Spleen (tissue), 11 donors: ENCODE measurements around the gene PRKCQ. TPM values are rescaled to one million over a fixed set of nuclear protein-coding genes. Genes with fewer than 3 reads are reported as not detected.

Experiments used
- DNase-seq: peaks from one replicate; pipeline ENCODE4 v3.0.0-alpha.2; 2020
- H3K27ac ChIP-seq, 8 donors: fragments of 200-600 bp; sonication (generic) in 7 of 8; 1 replicate in 4 of 8; 2 replicates in 4 of 8; pipeline versions ENCODE4 v1.5.0 to v1.8.0; 2016 to 2021; ENCODE audit warnings: inconsistent platforms in 4 of 8, mild to moderate bottlenecking in 4 of 8, moderate library complexity in 1 of 8
- H3K27me3 ChIP-seq, 7 donors: fragments of 200-600 bp; sonication (generic) in 6 of 7; replicated peaks in 1 of 7; 1 replicate in 4 of 7; 2 replicates in 3 of 7; pipeline versions ENCODE4 v1.5.0 to v1.8.0; 2016 to 2021; ENCODE audit warnings: inconsistent platforms in 3 of 7, mild to moderate bottlenecking in 1 of 7
- H3K36me3 ChIP-seq, 6 donors: fragments of 200-600 bp; sonication (generic) in 5 of 6; 1 replicate in 4 of 6; 2 replicates in 2 of 6; pipeline versions ENCODE4 v1.5.0 to v1.8.0; 2016 to 2021; ENCODE audit warnings: inconsistent platforms in 2 of 6
- H3K4me1 ChIP-seq, 6 donors: fragments of 200-600 bp; sonication (generic) in 5 of 6; 1 replicate in 3 of 6; 2 replicates in 3 of 6; pipeline versions ENCODE4 v1.5.0 to v1.8.0; 2016 to 2021; ENCODE audit warnings: inconsistent platforms in 3 of 6
- H3K4me3 ChIP-seq, 8 donors: fragments of 200-600 bp; sonication (generic) in 7 of 8; 1 replicate in 4 of 8; 2 replicates in 4 of 8; pipeline versions ENCODE4 v1.5.0 to v1.8.0; 2016 to 2021; ENCODE audit warnings: inconsistent platforms in 4 of 8, mild to moderate bottlenecking in 4 of 8, moderate library complexity in 2 of 8
- H3K9me3 ChIP-seq, 8 donors: fragments of 200-600 bp; sonication (generic) in 7 of 8; 1 replicate in 4 of 8; 2 replicates in 4 of 8; pipeline versions ENCODE4 v1.5.0 to v1.8.0; 2016 to 2021; ENCODE audit warnings: inconsistent platforms in 4 of 8
- POLR2A ChIP-seq, 3 donors: fragments of 450-650 bp; IDR thresholded peaks; one replicate each; pipeline ENCODE4 v1.5.1; 2017; ENCODE audit warnings: antibody characterized with exemption in 3 of 3, mild to moderate bottlenecking in 1 of 3
- POLR2AphosphoS5 ChIP-seq, 3 donors: sonication (generic); formaldehyde crosslinking; IDR thresholded peaks; one replicate each; pipeline ENCODE4 v1.5.1; 2017; ENCODE audit warnings: antibody characterized with exemption in 3 of 3
- WGBS, 5 donors: extraction: QIAGEN DNeasy Blood & Tissue Kit in 3 of 5; methylation state at CpG; one replicate each; pipeline versions ENCODE4 v1.1.5 to v1.1.7; 2013 to 2018; 5-methylcytosine and 5-hydroxymethylcytosine counted together
- intact Hi-C: fragments of 100-400 bp; cut with DNase I; formaldehyde crosslinking; loops from one replicate; pipeline ENCODE4 v1.15.0; 2023; ENCODE audit warnings: low total_unique reads
- polyA plus RNA-seq, 3 donors: library from polyadenylated mRNA; stranded (reverse); fragments of 200-250 nt; gene quantifications; one replicate each; pipeline ENCODE4 v1.2.1, GENCODE V29; 2013
- total RNA-seq, 7 donors: library from RNA; depleted of rRNA in 3 of 7; stranded (reverse); fragments of >200 nt in 3 of 7; fragmentation: NEBNext Ultra II Directional in 4 of 7; extraction: Animal tissue kit (Norgen Biotek cat#: 25700) in 4 of 7; gene quantifications; one replicate each; pipeline versions ENCODE4 v1.1.0 to v1.2.1, GENCODE V29; 2016 to 2021
- TF ChIP-seq, protein P1 (sequence below), 11 experiments: fragments of 200-600 bp in 7 of 11; fragments of 450-650 bp in 4 of 11; sonication (generic) in 4 of 11; IDR thresholded peaks in 8 of 11; conservative IDR thresholded peaks in 3 of 11; 1 replicate in 7 of 11; 2 replicates in 4 of 11; pipeline versions ENCODE4 v1.4.0 to v1.8.0; 2016 to 2021; ENCODE audit warnings: antibody characterized with exemption in 11 of 11, inconsistent platforms in 4 of 11, mild to moderate bottlenecking in 1 of 11
- donor health status: healthy with polysubstance abuse.
- donor health status: DM: no; HTN: no; CAD: no; lungs with moderate emphysema.
- donor health status: DM: no; HTN: no; CAD: no.
- donor health status: Bipolar disorder and iron deficiency.
- donor health status: healthy.
- donor health status: DM: no; HTN: no; CAD: no.
- donor health status: DM: yes; HTN: yes; CAD: no.

PRKCQ gene
- total and polyA plus RNA-seq, 10 donors: 2.1 to 11.8 (median 8.1) TPM

DNA sequence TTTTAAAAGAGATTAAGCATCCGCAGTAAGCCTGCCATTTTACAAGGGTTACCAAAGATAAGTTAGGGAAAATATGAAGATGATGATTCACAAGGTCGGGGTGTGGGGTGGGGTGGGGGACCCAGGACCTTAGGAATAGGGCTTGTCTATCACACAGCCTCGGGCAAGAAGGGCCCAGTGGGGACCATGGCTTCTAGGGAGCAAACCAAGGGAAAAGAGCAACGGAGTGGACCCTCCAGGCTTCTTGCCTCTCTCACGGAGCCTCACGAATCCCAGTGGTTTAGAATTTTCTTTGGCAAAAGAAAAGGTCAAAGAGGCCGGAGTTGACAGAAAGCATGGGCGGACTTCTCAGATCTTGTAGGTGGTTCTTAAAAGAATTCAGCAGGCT, 1.3 kb downstream of the PRKCQ start:
- DNase-seq: no peak
- 48 to 62% (median 49%) methylated on average over 8 of the region's 8 CpGs for WGBS, 5 donors
- H3K27ac ChIP-seq: peak overlapping the region; percentile 43 to 92 (median 70)
- H3K4me3 ChIP-seq: peak overlapping the region; percentile 30 to 93 (median 69)
- intact Hi-C loops: no loop called here
- TF ChIP-seq, protein P1, sequence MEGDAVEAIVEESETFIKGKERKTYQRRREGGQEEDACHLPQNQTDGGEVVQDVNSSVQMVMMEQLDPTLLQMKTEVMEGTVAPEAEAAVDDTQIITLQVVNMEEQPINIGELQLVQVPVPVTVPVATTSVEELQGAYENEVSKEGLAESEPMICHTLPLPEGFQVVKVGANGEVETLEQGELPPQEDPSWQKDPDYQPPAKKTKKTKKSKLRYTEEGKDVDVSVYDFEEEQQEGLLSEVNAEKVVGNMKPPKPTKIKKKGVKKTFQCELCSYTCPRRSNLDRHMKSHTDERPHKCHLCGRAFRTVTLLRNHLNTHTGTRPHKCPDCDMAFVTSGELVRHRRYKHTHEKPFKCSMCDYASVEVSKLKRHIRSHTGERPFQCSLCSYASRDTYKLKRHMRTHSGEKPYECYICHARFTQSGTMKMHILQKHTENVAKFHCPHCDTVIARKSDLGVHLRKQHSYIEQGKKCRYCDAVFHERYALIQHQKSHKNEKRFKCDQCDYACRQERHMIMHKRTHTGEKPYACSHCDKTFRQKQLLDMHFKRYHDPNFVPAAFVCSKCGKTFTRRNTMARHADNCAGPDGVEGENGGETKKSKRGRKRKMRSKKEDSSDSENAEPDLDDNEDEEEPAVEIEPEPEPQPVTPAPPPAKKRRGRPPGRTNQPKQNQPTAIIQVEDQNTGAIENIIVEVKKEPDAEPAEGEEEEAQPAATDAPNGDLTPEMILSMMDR (IDR thresholded peaks at IDR 0.05 in 8 of 11, conservative IDR thresholded peaks at IDR 0.05 in 3 of 11): no peak
- TF ChIP-seq POLR2A (IDR thresholded peaks at IDR 0.05) (no peak), POLR2AphosphoS5 (IDR thresholded peaks at IDR 0.05) (no peak)
- no peaks in the 10 kb centered on the region for H3K9me3 ChIP-seq
- no peaks in the 10 kb centered on the region for H3K36me3 ChIP-seq
- H3K4me1 ChIP-seq: peaks cover 0 to 97% (median 32%) of the 10 kb centered on the region in 6 donors
- peaks cover 0 to 42% (median 22%) of the 10 kb centered on the region in 7 donors for H3K27me3 ChIP-seq

- H3K36me3 ChIP-seq: no peaks in the 10 kb centered on the region
- no peaks in the 10 kb centered on the region for H3K9me3 ChIP-seq
- TF ChIP-seq POLR2A (IDR thresholded peaks at IDR 0.05): no peak
- no peak for TF ChIP-seq POLR2AphosphoS5 (IDR thresholded peaks at IDR 0.05)
- TF ChIP-seq, protein P1 (IDR thresholded peaks at IDR 0.05 in 8 of 11, conservative IDR thresholded peaks at IDR 0.05 in 3 of 11): no peak
- peaks cover 0 to 97% (median 32%) of the 10 kb centered on the region in 6 donors for H3K4me1 ChIP-seq
- 37 to 50% (median 44%) methylated on average over 11 of the region's 11 CpGs for WGBS, 5 donors
- DNase-seq: no peak
- peak overlapping the region in 6 of 8 donors; percentile 45 to 93 (median 69) for H3K4me3 ChIP-seq
- H3K27ac ChIP-seq: peak overlapping the region; percentile 30 to 92 (median 70)
- intact Hi-C loops: no loop called here
- peaks cover 0 to 42% (median 22%) of the 10 kb centered on the region in 7 donors for H3K27me3 ChIP-seq
These were observed 1.8 kb downstream of the PRKCQ start for GRCh38 chr10:6578251-6578771.

GRCh38 chr10:6576326-6576725, 3.8 kb downstream of the PRKCQ start:
- intact Hi-C loops: no loop called here
- peak overlapping the region in 4 of 8 donors; percentile 2 to 92 (median 34) for H3K27ac ChIP-seq
- no peaks in the 10 kb centered on the region for H3K9me3 ChIP-seq
- H3K36me3 ChIP-seq: no peaks in the 10 kb centered on the region
- TF ChIP-seq POLR2A (IDR thresholded peaks at IDR 0.05): no peak
- TF ChIP-seq, protein P1 (IDR thresholded peaks at IDR 0.05 in 8 of 11, conservative IDR thresholded peaks at IDR 0.05 in 3 of 11): no peak
- no peak for TF ChIP-seq POLR2AphosphoS5 (IDR thresholded peaks at IDR 0.05)
- peaks cover 0 to 41% (median 22%) of the 10 kb centered on the region in 7 donors for H3K27me3 ChIP-seq
- DNase-seq: no peak
- peak overlapping the region in 1 of 8 donors; percentile 93 for H3K4me3 ChIP-seq
- peaks cover 0 to 88% (median 28%) of the 10 kb centered on the region in 6 donors for H3K4me1 ChIP-seq
- 21 to 27% (median 24%) methylated on average over 4 of the region's 4 CpGs for WGBS, 5 donors

DNA sequence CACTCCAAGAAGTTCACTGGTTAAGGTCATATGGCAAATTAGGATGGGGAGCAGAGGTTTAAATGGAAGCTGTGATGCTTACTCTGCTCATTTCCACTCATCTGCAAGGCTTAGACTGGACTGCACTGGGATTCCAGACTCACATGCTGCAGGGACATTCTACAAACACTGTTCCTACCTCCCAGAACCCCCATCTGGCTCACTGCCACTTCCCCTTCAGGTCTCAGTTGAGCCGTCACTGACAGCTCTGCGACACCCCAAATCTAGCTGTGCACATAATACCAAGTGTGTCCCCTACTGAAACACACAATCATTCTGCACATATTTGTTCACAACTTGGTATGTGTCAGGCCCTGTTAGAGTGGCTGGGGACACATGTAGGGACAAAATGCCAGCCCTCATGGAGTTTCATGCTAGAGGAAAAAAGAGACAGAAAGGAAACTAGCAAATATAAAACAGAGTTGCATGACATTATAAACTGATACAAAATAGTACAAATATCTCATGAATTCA, 5.4 kb downstream of the PRKCQ start:
- no peaks in the 10 kb centered on the region for H3K9me3 ChIP-seq
- H3K36me3 ChIP-seq: no peaks in the 10 kb centered on the region
- peak overlapping the region in 1 of 8 donors; percentile 92 for H3K27ac ChIP-seq
- peaks cover 0 to 33% (median 15%) of the 10 kb centered on the region in 7 donors for H3K27me3 ChIP-seq
- peaks cover 0 to 80% (median 19%) of the 10 kb centered on the region in 6 donors for H3K4me1 ChIP-seq
- TF ChIP-seq POLR2AphosphoS5 (IDR thresholded peaks at IDR 0.05): no peak
- intact Hi-C loops: no loop called here
- DNase-seq: no peak
- WGBS, 5 donors: 46 to 63% (median 53%) methylated on average over 2 of the region's 2 CpGs
- no peak overlapping the region for H3K4me3 ChIP-seq
